GM12864 (cell line): ENCODE measurements around the gene DYRK3.
A peak's percentile ranks its signal among the peaks of the same experiment; 100 is the strongest.
"Not testable (repeated sequence)": the region's sequence is repeated elsewhere in the genome, so short reads cannot be mapped to it uniquely, and the experiment has no call there.

Source experiments
- DNase-seq: peaks from one replicate; pipeline ENCODE4 v3.0.0-alpha.2; 2011; ENCODE audit warnings: low read depth
- H3K4me3 ChIP-seq: 2 replicates; pipeline ENCODE4 v1.5.1; 2011; ENCODE audit warnings: mild to moderate bottlenecking, low read depth, low read length, control low read depth
- CTCF ChIP-seq: IDR thresholded peaks from 2 replicates; pipeline ENCODE4 v1.5.1; 2011; ENCODE audit warnings: low read depth, mild to moderate bottlenecking, moderate library complexity, low read length, control low read depth, inconsistent platforms; ENCODE audit errors: missing control alignments

DYRK3 gene

GRCh38 chr1:206606867-206607266, 28.5 kb upstream of the DYRK3 start:
- DNase-seq: no peak
- peak; percentile 59 for TF ChIP-seq CTCF
- H3K4me3 ChIP-seq: no peak overlapping the region

- peak; percentile 86 for TF ChIP-seq CTCF
- DNase-seq: no peak
- no peak overlapping the region for H3K4me3 ChIP-seq
These were observed 27.1 kb upstream of the DYRK3 start for GRCh38 chr1:206608108-206608698.

GRCh38 chr1:206609229-206609991, 25.9 kb upstream of the DYRK3 start:
- peak overlapping the region; percentile 20; the same call in 1 of the 2 replicates for H3K4me3 ChIP-seq
- no peak for TF ChIP-seq CTCF
- DNase-seq: no peak

GRCh38 chr1:206612129-206612876, 23.0 kb upstream of the DYRK3 start, which contains the start of gene EIF2D:
TSS of gene EIF2D (minus strand) at chr1:206612465. CDS start at chr1:206612342, 123 bp downstream.
- peak; percentile 92 for TF ChIP-seq CTCF
- peak within 1 kb of the TSS; percentile 84 for H3K4me3 ChIP-seq
- peak; percentile 58 for DNase-seq

- DNase-seq, H3K4me3 ChIP-seq: not testable (repeated sequence)
These were observed 8.9 kb upstream of the DYRK3 start for GRCh38 chr1:206626396-206626795.

- no peak overlapping the region for H3K4me3 ChIP-seq
- DNase-seq: no peak
- TF ChIP-seq CTCF: no peak
These were observed 6.4 kb upstream of the DYRK3 start for GRCh38 chr1:206628916-206629315.

GRCh38 chr1:206631085-206631509, 4.2 kb upstream of the DYRK3 start:
- peak; percentile 65 for TF ChIP-seq CTCF
- DNase-seq: peak; percentile 71
- H3K4me3 ChIP-seq: no peak overlapping the region
